ENCODE data around the gene C3AR1. TPM values are rescaled to one million over a fixed set of nuclear protein-coding genes. Genes with fewer than 3 reads are reported as not detected.

Gene C3AR1
- 0.11 and 0.17 TPM in 2 replicates for total RNA-seq

GRCh38 chr12:8065991-8066594, at the start of gene C3AR1:
TSS of gene C3AR1 (minus strand) at chr12:8066359. CDS start at chr12:8060185, 6,174 bp downstream.

GRCh38 chr12:8032242-8033152, 33.7 kb downstream of the C3AR1 start, which contains the start of gene FOXJ2:
TSS of gene FOXJ2 (plus strand) at chr12:8032716. CDS start at chr12:8039833, 7,117 bp downstream.

Other genes starting within 250 kb of the C3AR1 start
- gene SLC2A14, start 193.4 kb downstream of the C3AR1 start, total RNA-seq, result under 0.01 and 0.22 TPM in 2 replicates
- 49.6 and 82.9 TPM in 2 replicates for gene SLC2A3, start 130.2 kb downstream of the C3AR1 start, total RNA-seq
- 4.1 and 4.2 TPM in 2 replicates for gene FOXJ2, start 33.6 kb downstream of the C3AR1 start, total RNA-seq
- gene NECAP1, start 15.9 kb upstream of the C3AR1 start, total RNA-seq, result 29.9 and 32.5 TPM in 2 replicates
- gene CLEC4A, start 57.3 kb upstream of the C3AR1 start, total RNA-seq, result 0.43 TPM in 2 replicates
- not detected in 2 replicates for gene ZNF705A, start 90.7 kb upstream of the C3AR1 start, total RNA-seq
- under 0.01 TPM in 1 of 2 replicates, not detected in the other for gene FAM90A1, start 161.3 kb upstream of the C3AR1 start, total RNA-seq